Measurements from ENCODE around the gene FAT4.

DNA sequence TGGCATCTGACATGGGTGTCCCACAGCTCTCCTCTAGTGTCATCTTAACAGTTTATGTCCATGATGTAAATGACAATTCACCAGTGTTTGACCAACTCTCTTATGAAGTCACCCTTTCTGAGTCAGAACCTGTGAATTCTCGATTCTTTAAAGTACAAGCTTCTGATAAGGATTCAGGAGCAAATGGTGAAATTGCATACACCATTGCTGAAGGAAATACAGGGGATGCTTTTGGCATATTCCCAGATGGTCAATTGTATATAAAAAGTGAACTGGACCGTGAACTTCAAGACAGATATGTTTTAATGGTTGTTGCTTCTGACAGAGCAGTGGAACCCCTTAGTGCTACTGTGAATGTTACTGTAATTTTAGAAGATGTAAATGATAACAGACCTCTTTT is 4.6 kb downstream of the FAT4 start:
- TF ChIP-seq CTCF (conservative IDR thresholded peaks at IDR 0.05; ENCODE audit: low read depth, low read length): no peak
- TF ChIP-seq EZH2 (IDR thresholded peaks at IDR 0.05; ENCODE audit: borderline replicate concordance, low read depth, low read length, poor library complexity, severe bottlenecking): no peak

All from A673 (cell line).